ENCODE results near the gene MTHFD1. TPM values are rescaled to one million over a fixed set of nuclear protein-coding genes. Genes with fewer than 3 reads are reported as not detected.

Gene MTHFD1
- total and polyA plus RNA-seq, 7 donors: 34.7 to 77.4 (median 57.4) TPM

- Histone ChIP-seq H3K27ac (no peak overlapping the region), H3K27me3 (ENCODE audit: insufficient read depth in 3 of 3, low read length in 2 of 3) (no peaks in the 10 kb centered on the region), H3K4me3 (no peak overlapping the region), H3K4me1 (peaks cover 3% of the 10 kb centered on the region), H3K9me3 (no peaks in the 10 kb centered on the region), H3K36me3 (ENCODE audit: insufficient read depth in 1 of 2, low read depth in 1 of 2) (peaks cover 0 to 7% of the 10 kb centered on the region in 2 donors)
- intact Hi-C loops (cut with DNase I): no loop called here
- DNase-seq (no peak), ATAC-seq (no peak)
- 78 to 89% (median 78%) methylated on average over 3 of the region's 3 CpGs for WGBS, 3 donors
- no peak for TF ChIP-seq CTCF (IDR thresholded peaks at IDR 0.05)
Observed at GRCh38 chr14:64467101-64467500, 78.9 kb downstream of the MTHFD1 start.

DNA sequence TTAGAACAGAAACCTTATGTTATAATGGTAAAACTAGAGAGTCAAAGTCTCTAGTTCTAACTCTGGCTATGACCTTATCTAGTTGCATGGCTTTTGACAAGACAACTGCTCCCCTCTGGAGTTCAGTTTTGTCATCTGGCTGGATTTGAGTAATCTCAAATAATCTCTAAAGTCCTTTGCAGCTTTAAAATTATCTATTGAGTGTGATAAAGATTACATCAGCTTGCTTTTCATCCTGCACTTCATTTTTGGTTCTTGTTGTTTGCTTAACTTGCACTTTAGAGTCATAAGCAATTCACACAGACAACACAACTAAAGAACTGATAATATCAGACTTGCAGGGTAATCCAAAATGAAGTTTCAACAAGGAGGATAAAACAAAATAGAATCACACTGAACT, 79.4 kb downstream of the MTHFD1 start:
- DNase-seq (no peak), ATAC-seq (no peak)
- no peak for TF ChIP-seq CTCF (IDR thresholded peaks at IDR 0.05)
- H3K27ac ChIP-seq: no peak overlapping the region
- H3K4me1 ChIP-seq: peaks cover 3% of the 10 kb centered on the region
- intact Hi-C loops (cut with DNase I): no loop called here
- H3K36me3 ChIP-seq (ENCODE audit: insufficient read depth in 1 of 2, low read depth in 1 of 2): peaks cover 0 to 3% of the 10 kb centered on the region in 2 donors
- no peaks in the 10 kb centered on the region for H3K27me3 ChIP-seq (ENCODE audit: insufficient read depth in 3 of 3, low read length in 2 of 3)
- no peaks in the 10 kb centered on the region for H3K9me3 ChIP-seq
- H3K4me3 ChIP-seq: no peak overlapping the region

GRCh38 chr14:64468451-64468850, 80.3 kb downstream of the MTHFD1 start:
- no peaks in the 10 kb centered on the region for H3K36me3 ChIP-seq (ENCODE audit: insufficient read depth in 1 of 2, low read depth in 1 of 2)
- H3K27me3 ChIP-seq (ENCODE audit: insufficient read depth in 3 of 3, low read length in 2 of 3): no peaks in the 10 kb centered on the region
- peaks cover 3% of the 10 kb centered on the region for H3K4me1 ChIP-seq
- H3K27ac ChIP-seq: no peak overlapping the region
- no peak for DNase-seq
- intact Hi-C loops (cut with DNase I): no loop called here
- TF ChIP-seq CTCF (IDR thresholded peaks at IDR 0.05): no peak
- no peaks in the 10 kb centered on the region for H3K9me3 ChIP-seq
- H3K4me3 ChIP-seq: no peak overlapping the region
- WGBS, 3 donors: 68 to 74% (median 69%) methylated on average over 3 of the region's 3 CpGs
- ATAC-seq: no peak

DNA sequence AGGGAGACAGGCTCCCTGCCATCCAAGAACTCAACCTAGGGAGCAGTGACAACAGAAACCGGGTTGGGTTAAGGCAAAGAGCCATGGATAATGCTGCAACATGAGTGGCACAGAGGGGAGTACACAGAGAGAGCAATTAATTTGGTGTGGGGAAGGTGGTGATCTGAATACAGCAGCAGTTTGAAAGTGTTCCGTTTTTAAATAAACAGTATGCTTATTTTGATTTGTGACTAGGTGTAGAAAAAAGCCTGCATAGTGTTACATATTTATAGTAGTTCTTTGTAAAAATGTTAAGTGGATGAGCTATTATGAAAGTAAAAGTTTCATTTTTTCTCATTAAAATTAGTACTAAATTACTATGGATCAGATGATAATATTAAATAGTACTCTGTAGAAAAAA, 85.9 kb downstream of the MTHFD1 start:
- Histone ChIP-seq H3K9me3 (no peaks in the 10 kb centered on the region), H3K36me3 (ENCODE audit: insufficient read depth in 1 of 2, low read depth in 1 of 2) (no peaks in the 10 kb centered on the region), H3K27ac (no peak overlapping the region), H3K4me3 (no peak overlapping the region), H3K27me3 (ENCODE audit: insufficient read depth in 3 of 3, low read length in 2 of 3) (no peaks in the 10 kb centered on the region), H3K4me1 (no peaks in the 10 kb centered on the region)
- no peak for TF ChIP-seq CTCF (IDR thresholded peaks at IDR 0.05)
- intact Hi-C loops (cut with DNase I): loop anchor here in 1 of 2 donors (10.0 kb wide), 1 partner anchor 129 kb away; no protein-coding TSS in a partner anchor
- no peak for ATAC-seq
- 41 to 75% (median 59%) methylated on average over 2 of the region's 2 CpGs for WGBS, 3 donors
- DNase-seq: no peak

GRCh38 chr14:64474698-64475097, 86.5 kb downstream of the MTHFD1 start:
- H3K27me3 ChIP-seq (ENCODE audit: insufficient read depth in 3 of 3, low read length in 2 of 3): no peaks in the 10 kb centered on the region
- H3K27ac ChIP-seq: no peak overlapping the region
- no peaks in the 10 kb centered on the region for H3K9me3 ChIP-seq
- H3K4me1 ChIP-seq: no peaks in the 10 kb centered on the region
- DNase-seq (no peak), ATAC-seq (no peak)
- no peaks in the 10 kb centered on the region for H3K36me3 ChIP-seq (ENCODE audit: insufficient read depth in 1 of 2, low read depth in 1 of 2)
- TF ChIP-seq CTCF (IDR thresholded peaks at IDR 0.05): no peak
- intact Hi-C loops (cut with DNase I): loop anchor here in 1 of 2 donors (10.0 kb wide), 1 partner anchor 130 kb away; no protein-coding TSS in a partner anchor
- WGBS, 3 donors: 70 to 98% (median 80%) methylated on average over 4 of the region's 4 CpGs
- no peak overlapping the region for H3K4me3 ChIP-seq

Measured in psoas muscle (tissue), 8 donors.